ENCODE results near the gene ATP6V1G2.
"Not testable (repeated sequence)": the region's sequence is repeated elsewhere in the genome, so short reads cannot be mapped to it uniquely, and the experiment has no call there.

The ATP6V1G2 gene

DNA sequence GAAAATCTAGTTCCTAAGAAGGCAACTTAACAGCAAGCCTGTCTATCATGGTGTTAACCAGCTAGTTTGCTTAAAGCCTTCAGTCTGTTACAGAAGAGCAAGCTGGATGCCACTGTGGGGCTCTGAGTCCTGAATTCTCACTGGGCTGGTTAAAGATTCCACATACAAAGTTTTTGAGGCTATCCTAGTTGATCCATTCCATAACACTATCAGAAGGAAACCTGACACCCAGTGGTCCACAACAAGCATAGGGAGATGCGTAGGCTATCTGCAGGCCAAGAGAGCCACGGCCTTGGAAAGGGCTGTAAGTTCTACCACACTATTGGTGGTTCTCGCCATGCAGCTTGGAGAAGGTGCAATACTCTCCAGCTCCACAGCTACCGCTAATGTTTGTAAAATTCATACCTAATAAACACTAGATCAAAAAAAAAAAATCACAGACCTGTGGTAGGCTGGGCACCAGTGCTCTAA lies 18.1 kb downstream of the ATP6V1G2 start:
- no peak for DNase-seq

DNA sequence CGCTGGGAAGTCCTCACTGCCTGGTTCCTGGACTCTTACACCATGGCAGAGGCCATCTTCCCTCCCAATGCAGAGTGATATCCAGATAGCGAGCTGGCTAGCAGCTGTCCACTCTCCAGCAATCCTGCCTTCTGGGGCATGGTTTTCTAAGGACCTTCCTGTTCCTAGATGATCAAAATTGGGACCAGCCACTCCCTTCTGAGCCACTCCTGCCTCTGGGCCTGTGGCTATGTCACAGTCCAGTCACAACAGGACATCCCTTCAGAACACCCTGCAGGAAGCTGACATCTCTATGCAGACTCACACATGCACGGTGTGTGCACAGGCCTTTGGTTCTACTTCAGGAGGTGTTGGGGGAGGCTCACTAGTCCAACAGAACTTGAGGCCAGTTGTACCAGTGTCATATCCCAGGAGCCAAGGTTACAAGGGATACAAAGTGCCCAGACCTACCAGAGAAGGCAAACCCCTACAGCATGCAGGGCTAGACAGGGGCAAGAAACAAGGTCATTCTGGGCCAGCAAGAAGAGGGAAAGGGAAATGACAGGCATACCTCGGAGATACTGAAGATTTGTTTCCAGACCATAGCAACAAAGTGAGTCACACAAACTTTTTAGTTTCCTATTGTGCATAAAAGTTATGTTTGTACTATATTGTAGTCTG lies 20.3 kb downstream of the ATP6V1G2 start:
- DNase-seq, result peak; percentile 9

DNA sequence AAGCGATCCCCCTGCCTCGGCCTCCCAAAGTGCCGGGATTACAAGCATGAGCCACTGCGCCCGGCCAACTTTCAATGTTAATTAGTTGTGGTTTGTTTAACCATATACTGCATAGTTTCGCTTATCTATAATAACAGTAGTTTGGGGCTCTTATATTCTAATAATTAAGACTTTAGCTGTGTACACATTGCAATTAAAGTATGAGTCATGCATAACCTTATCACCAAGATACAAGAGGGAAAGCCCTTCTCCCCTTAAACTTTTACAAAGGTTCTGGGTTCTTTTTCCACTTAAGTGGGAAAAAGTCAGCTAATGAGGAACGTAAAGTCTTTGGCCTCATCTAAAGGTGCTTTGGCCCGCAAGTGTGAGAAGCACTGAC lies 20.9 kb downstream of the ATP6V1G2 start:
- DNase-seq, result no peak

DNA sequence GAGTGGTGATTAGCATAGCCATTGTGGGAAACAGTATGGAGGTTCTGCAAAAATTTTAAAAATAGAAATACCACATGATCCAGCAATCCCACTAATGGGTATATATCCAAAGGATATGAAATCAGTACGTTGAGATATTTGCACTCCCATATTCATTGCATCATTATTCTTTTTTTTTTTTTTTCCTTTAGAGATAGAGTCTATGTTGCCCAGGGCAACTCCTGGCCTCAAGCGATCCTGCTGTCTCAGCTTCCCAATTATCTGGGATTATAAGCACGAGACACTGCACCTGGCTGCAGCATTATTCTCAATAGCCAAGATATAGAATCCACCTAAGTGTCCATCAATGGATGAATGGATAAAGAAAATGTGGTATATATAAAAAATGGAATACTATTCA lies 24.6 kb downstream of the ATP6V1G2 start:
- no peak for DNase-seq

DNA sequence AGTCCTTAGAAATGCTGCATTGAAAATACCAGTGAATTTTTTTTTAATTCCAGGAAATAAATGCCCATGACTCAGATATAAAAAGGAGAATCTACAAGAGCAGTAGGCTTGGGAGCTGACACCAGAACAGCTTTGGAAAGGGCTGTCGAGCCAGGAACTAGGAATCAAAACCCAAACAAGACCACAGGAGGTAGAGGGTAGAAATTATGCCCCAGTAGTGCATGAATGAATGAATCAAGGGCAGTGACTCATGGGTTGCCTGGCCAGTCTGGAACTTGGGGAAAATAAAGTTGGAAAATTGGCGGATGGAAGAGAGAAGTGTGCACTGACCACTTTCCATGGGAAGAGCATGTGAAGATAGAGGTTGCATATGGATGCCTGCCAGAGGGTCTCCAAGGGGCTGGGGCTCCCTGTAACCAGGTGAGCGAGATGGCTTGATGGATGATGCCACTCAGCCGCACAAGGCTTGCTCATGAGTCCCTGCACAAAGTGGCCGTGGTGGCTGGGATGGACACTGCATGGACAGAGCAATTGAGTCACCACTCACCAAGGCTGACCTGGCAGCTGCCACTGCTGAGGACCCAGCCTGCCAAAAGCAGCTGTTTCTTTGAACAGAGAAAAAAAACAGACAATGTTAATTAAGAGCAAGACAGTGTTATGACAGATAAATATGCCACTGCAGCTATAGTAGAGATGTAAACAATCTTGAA lies 32.8 kb downstream of the ATP6V1G2 start:
- DNase-seq, result no peak

DNA sequence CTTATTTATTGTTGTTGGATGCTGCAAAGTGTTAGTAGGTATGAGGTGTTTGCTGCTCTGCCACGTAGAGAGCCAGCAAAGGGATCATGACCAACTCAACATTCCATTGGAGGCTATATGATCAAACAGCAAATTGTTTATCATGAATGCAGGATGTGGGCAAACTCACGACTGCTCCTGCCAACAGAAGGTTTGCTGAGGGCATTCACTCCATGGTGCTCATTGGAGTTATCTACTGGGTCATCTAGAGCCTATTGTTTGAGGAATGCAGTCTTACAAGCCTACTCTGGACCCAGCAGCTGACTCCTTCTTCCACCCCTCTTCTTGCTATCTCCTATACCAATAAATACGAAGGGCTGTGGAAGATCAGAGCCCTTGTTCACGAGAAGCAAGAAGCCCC lies 36.4 kb downstream of the ATP6V1G2 start:
- DNase-seq, result no peak

DNA sequence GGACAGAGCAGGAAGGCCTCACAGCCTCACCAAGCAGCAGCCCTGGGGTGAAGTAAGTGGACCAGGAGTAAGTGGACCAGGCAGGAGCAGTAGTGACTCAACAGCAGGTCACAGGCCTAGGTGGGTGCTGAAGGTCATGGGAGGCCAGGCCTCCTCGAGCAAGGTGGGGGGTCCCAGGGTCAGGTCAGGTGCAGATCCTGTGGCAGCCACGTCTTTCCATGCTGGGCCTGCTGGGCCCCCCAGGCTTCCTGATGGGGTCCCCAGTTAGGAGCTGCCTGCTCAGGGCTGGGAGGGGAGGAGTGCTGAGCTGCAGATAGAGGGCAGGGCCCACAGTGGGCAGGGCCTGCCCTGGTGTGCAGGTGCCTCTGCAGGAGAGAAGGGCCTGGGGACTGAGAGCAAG lies 37.4 kb downstream of the ATP6V1G2 start:
- not testable (repeated sequence) for DNase-seq

DNA sequence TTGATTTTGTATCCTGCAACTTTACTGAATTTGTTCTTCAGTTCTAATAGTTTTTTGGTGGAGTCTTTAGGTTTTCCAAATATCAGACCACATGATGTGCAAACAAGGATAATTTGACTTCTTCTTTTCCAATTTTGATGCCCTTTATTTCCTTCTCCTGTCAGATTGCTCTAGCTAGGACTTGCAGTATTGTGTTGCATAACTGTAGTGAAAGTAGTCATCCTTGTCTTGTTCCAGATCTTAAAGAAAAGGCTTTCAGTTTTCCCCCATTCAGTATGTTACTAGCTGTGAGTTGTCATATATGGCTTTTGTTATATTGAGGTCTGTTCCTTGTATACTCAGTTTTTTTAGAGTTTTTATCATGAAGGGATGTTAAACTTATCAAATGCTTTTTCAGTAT lies 43.8 kb downstream of the ATP6V1G2 start:
- DNase-seq, result no peak

DNA sequence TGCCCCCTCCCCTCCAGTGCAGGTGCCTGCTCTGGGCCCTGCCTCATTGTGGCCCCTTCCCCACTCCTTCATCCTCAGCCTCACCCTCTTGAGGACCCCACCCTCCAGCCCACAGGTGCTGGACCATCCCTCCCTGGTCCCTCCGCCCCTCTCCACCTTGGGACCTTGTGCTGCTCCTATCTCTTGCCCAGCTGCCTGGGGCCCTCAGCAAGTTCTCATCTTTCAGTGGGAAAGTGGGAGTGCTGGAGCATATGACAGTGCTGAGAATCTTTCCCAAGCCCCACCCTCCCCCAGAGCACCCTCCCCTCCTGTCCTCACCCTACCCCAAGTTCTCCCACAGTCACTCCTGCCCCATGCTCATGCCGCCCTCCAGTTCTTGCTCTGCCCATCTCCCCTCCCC lies 46.8 kb downstream of the ATP6V1G2 start:
- DNase-seq, result not testable (repeated sequence)

DNA sequence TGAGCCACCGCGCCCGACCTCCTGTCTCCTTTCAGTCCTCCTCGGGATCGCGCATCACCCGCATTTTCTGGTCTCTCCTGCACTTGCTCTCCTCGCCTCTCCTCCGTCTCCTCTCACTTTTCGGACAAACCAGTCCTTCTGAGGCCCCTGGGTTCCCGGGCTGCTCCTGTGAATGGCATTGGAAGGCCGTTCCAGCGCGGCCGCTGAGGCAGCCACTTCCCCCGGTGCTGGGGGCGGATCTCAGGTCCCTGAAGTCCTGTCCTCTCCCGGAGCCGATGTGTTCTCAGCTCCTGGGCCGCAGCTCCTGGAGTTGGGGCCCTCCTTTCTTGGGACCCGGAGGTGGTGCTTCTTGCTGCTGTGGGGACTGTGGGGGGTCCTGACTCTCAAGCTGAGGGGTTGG lies 47.7 kb downstream of the ATP6V1G2 start:
- DNase-seq, result no peak

DNA sequence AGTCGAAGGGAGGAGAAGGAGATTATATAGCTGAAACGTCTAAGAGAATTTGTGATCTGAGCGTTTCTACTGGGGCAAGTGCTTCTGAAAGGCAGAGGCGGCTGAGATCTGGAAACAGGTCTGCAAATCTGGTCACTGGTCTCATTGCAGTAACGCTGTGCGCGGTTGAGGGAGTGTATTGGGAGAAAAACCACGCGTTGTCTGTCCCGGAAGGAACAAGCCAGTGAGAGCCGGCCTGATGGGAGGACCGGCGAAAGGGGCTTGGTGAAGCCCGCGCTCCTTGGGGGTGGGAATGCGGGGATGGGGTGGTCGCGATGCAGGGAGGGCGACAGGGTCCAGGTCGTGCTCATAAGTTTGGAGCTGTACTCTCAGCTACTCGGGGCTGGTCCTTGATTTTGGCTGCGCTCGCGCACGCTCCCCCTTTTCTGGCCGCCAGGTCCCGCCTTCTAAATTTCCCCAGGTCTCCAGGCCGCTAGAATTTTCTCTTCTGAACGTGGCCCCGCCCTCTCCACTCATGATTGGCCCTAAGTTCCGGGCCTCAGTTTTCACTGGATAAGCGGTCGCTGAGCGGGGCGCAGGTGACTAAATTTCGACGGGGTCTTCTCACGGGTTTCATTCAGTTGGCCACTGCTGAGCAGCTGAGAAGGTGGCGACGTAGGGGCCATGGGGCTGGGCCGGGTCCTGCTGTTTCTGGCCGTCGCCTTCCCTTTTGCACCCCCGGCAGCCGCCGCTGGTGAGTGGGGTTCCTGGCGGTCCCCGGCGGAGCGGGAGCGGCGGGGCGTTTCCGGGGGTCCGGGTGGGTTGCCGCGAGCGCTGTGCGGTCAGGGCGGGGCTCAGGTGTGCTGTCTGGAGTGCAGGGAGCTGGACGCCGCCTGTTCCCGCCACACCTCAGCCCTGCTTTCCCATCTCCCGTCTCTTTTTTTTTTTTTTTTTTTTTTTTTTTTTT lies 48.6 kb downstream of the ATP6V1G2 start, which contains the start of gene MICB:
MICB (plus strand) TSS at position 615 of the 946 bp plus-strand sequence; CDS start at position 664, 49 bp downstream.
- peak; percentile 54 for DNase-seq

DNA sequence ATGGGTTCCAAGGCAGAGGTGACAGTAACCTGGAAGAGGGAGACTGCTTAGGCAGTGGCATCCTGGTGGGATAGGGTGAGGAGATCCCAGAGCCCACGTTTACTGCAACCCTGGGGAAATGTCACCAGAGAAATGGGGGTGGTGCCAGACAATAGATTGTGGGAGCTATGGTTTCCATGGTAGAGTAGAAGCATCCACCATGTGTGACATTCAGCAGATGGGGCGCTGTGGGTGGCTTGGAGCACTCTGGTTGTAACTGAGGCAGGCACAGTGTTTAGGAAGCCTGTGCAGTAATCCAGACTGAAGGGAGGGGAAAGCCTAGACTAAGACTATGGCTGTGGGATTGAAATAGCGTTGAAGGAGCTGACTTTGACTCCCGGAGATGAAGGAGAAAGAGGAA lies 49.6 kb downstream of the ATP6V1G2 start:
- DNase-seq, result not testable (repeated sequence)

DNA sequence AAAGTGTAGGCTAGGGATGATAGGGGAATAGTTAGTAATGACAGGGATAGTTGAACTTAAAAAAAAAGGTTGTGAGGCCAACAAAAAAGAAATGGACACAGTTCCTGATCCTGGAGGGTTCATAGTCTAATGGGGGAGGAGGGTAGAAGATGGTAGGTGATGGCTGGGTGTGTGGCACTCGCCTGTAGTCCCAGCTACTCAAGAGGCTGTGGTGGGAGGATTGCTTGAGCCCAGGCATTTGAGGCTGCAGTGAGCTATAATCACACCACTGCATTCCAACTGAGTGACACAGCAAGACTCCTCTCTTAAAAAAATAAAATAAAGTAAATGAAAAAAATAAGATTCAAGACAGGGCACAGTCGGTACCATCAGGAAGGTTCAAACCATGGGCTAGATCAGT lies 50.8 kb downstream of the ATP6V1G2 start:
- no peak for DNase-seq
